ENCODE results near the gene CBLN3.

Gene CBLN3

DNA sequence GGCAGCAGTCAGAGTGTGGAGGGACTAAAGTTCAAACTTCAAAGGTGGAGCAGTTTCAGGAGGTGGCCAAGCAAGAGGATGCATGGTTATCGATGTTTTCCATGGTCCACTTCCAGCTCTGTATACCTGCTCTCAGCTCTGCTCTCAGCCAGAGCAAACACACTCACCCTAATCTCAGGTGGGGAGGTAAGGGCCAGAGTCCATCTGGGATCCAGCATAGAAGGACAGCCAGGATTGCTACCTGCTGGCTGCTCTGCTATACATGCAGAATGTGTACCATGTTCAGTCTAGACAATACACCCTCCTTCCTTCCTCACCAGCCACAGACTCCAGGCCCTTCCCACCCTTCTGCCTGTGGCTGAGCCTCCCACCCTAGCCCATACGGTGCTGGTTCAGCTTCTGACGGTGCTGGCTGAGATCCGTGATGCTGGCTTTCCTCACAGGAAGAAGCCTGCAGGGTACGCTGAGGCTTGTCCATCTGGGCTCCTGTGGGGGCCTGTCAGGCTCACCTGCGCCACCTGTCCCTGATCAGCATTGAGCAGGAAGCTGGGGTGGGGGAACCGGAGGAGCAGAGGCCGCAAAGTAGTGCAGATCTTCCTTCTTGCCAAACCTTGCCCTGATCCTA lies 2.4 kb downstream of the CBLN3 start:
- H3K4me1 ChIP-seq (ENCODE audit: insufficient read depth, poor library complexity, severe bottlenecking): peaks cover 34% of the 10 kb centered on the region
- TF ChIP-seq CTCF (IDR thresholded peaks at IDR 0.05; ENCODE audit: poor library complexity, severe bottlenecking): no peak
- peak overlapping the region; percentile 72 for H3K27ac ChIP-seq (ENCODE audit: poor library complexity, severe bottlenecking)
- no peak for DNase-seq (ENCODE audit: low spot score)
- no peak for ATAC-seq (ENCODE audit: low read depth)
- H3K27me3 ChIP-seq (ENCODE audit: insufficient read depth, poor library complexity, severe bottlenecking): no peaks in the 10 kb centered on the region
- peaks cover 9% of the 10 kb centered on the region for H3K36me3 ChIP-seq (ENCODE audit: low read depth)
- H3K9me3 ChIP-seq (ENCODE audit: severe bottlenecking): no peaks in the 10 kb centered on the region
- H3K4me3 ChIP-seq (ENCODE audit: severe bottlenecking): no peak overlapping the region

DNA sequence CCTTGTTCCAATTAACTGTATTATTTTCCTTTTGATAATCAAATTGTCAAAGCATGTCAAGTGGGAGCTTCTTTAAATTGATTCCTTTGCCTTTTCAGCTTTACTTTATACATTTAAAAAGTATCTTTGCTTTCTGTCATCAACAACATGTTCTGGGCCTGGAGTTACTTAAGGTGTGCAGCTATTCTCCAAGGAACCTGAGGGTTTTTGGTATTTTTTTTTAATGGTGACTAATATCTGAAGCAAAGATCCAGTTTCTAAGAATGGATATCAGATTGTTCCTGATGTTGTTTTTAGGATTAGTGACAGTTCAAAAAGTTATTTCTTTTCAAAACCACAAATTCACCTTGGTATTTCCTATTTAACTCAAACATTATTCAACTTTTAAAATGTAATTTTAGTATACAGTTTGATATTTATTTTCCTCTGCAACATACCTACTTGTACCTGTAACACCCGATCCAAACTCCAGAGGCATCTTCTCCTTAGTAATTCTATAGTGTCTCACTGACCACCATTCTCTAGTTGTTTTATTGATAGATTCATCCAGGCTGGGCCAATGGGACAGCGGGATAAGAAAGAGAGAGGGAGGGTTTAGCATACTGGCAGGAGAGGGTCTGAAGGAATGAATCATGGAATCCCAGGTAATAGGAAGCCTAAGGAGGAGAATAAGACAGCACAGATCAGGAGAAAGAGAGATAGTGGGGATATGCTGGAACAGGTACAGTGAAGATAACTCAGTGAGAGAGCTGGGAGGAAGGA lies 3.1 kb downstream of the CBLN3 start:
- H3K36me3 ChIP-seq (ENCODE audit: low read depth): peaks cover 2% of the 10 kb centered on the region
- H3K27me3 ChIP-seq (ENCODE audit: insufficient read depth, poor library complexity, severe bottlenecking): no peaks in the 10 kb centered on the region
- peak overlapping the region; percentile 72 for H3K27ac ChIP-seq (ENCODE audit: poor library complexity, severe bottlenecking)
- H3K4me3 ChIP-seq (ENCODE audit: severe bottlenecking): no peak overlapping the region
- peaks cover 34% of the 10 kb centered on the region for H3K4me1 ChIP-seq (ENCODE audit: insufficient read depth, poor library complexity, severe bottlenecking)
- ATAC-seq (ENCODE audit: low read depth): peak; percentile 25
- TF ChIP-seq CTCF (IDR thresholded peaks at IDR 0.05; ENCODE audit: poor library complexity, severe bottlenecking): no peak
- H3K9me3 ChIP-seq (ENCODE audit: severe bottlenecking): no peaks in the 10 kb centered on the region
- no peak for DNase-seq (ENCODE audit: low spot score)

DNA sequence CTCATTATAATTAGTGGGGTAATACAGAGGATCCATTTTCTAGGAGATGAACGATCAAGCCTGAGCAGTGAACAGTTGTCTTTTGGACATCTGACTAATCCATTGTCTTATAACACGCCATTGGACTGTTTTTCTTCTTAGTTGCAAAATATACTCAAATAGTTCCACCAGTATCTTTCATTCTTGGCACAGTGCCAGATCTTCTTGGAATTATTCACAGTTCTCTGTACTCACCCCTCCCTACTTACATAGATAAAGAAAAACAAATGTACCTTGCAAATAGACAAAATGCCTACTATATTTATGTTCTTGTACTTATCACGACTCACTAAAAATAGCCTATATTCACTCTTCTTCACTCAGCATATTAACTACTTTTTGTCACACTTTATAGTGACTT lies 3.8 kb downstream of the CBLN3 start:
- no peak overlapping the region for H3K4me3 ChIP-seq (ENCODE audit: severe bottlenecking)
- no peaks in the 10 kb centered on the region for H3K9me3 ChIP-seq (ENCODE audit: severe bottlenecking)
- ATAC-seq (ENCODE audit: low read depth): peak; percentile 43
- peak overlapping the region; percentile 72 for H3K27ac ChIP-seq (ENCODE audit: poor library complexity, severe bottlenecking)
- H3K36me3 ChIP-seq (ENCODE audit: low read depth): no peaks in the 10 kb centered on the region; the same call in 1 of the 2 replicates
- no peaks in the 10 kb centered on the region for H3K27me3 ChIP-seq (ENCODE audit: insufficient read depth, poor library complexity, severe bottlenecking)
- H3K4me1 ChIP-seq (ENCODE audit: insufficient read depth, poor library complexity, severe bottlenecking): peaks cover 29% of the 10 kb centered on the region
- TF ChIP-seq CTCF (IDR thresholded peaks at IDR 0.05; ENCODE audit: poor library complexity, severe bottlenecking): no peak
- DNase-seq (ENCODE audit: low spot score): no peak

- Histone ChIP-seq H3K27ac (ENCODE audit: poor library complexity, severe bottlenecking) (no peak overlapping the region), H3K9me3 (ENCODE audit: severe bottlenecking) (no peaks in the 10 kb centered on the region), H3K4me3 (ENCODE audit: severe bottlenecking) (no peak overlapping the region), H3K27me3 (ENCODE audit: insufficient read depth, poor library complexity, severe bottlenecking) (no peaks in the 10 kb centered on the region), H3K36me3 (ENCODE audit: low read depth) (no peaks in the 10 kb centered on the region), H3K4me1 (ENCODE audit: insufficient read depth, poor library complexity, severe bottlenecking) (peaks cover 31% of the 10 kb centered on the region)
- DNase-seq (ENCODE audit: low spot score) (no peak), ATAC-seq (ENCODE audit: low read depth) (no peak)
- TF ChIP-seq CTCF (IDR thresholded peaks at IDR 0.05; ENCODE audit: poor library complexity, severe bottlenecking): no peak
Measured at GRCh38 chr14:24422694-24423601, 6.5 kb downstream of the CBLN3 start.

Measured in RWPE2 (cell line).